HT-29 (cell line): ENCODE measurements around the gene CGB1. TPM values are rescaled to one million over a fixed set of nuclear protein-coding genes. Genes with fewer than 3 reads are reported as not detected.
"Not testable (repeated sequence)": the region's sequence is repeated elsewhere in the genome, so short reads cannot be mapped to it uniquely, and the experiment has no call there.

Source experiments
- DNase-seq: peaks from one replicate; pipeline ENCODE4 v3.0.0-alpha.2; 2015; ENCODE audit warnings: low spot score
- total RNA-seq: library from RNA; depleted of rRNA; stranded (reverse); fragments of >200 nt; shearing (Covaris generic); gene quantifications from 2 replicates; pipeline ENCODE4 v1.2.3, GENCODE V29; 2014; rRNA removed

Gene CGB1
- 1.5 TPM in 1 of 2 replicates, not detected in the other for total RNA-seq

- not testable (repeated sequence) for DNase-seq
Measured at GRCh38 chr19:49036815-49037214, at the start of gene CGB1. Gene CGB1, minus strand, starts transcription at chr19:49036895. Its CDS starts 184 bp downstream, at chr19:49036711.

- no peak for DNase-seq
Measured at GRCh38 chr19:49086296-49086695, 49.6 kb upstream of the CGB1 start.

GRCh38 chr19:49085868-49086232 is 49.2 kb upstream of the CGB1 start:
- no peak for DNase-seq

- DNase-seq = peak; percentile 100
Measured at GRCh38 chr19:49085020-49085867, 48.5 kb upstream of the CGB1 start, which contains the start of gene SNRNP70. Gene SNRNP70, plus strand, starts transcription at chr19:49085451. Its CDS starts 964 bp downstream, at chr19:49086415.

- DNase-seq = no peak
Measured at GRCh38 chr19:49084206-49085019, 47.7 kb upstream of the CGB1 start.

- DNase-seq = no peak
Measured at GRCh38 chr19:49081273-49081672, 44.6 kb upstream of the CGB1 start.

- no peak for DNase-seq
Measured at GRCh38 chr19:49080392-49080791, 43.7 kb upstream of the CGB1 start.

- DNase-seq = peak; percentile 81
Measured at GRCh38 chr19:49074869-49075268, 38.2 kb upstream of the CGB1 start.

- peak; percentile 40 for DNase-seq
Measured at GRCh38 chr19:49073514-49074378, 37.1 kb upstream of the CGB1 start.

GRCh38 chr19:49071860-49072547 is 35.3 kb upstream of the CGB1 start:
- no peak for DNase-seq

- no peak for DNase-seq
Measured at GRCh38 chr19:49070416-49070815, 33.7 kb upstream of the CGB1 start.

- DNase-seq = no peak
Measured at GRCh38 chr19:49069026-49069425, 32.3 kb upstream of the CGB1 start.

GRCh38 chr19:49067554-49067953 is 30.9 kb upstream of the CGB1 start:
- DNase-seq = no peak

GRCh38 chr19:49065905-49066512 is 29.3 kb upstream of the CGB1 start:
- DNase-seq = no peak

GRCh38 chr19:49064768-49065611 is 28.3 kb upstream of the CGB1 start, which contains the start of gene NTF4:
Gene NTF4, minus strand, starts transcription at chr19:49064818. Its CDS starts 2,821 bp downstream, at chr19:49061997.
- DNase-seq = peak; percentile 32

- peak; percentile 47 for DNase-seq
Measured at GRCh38 chr19:49064029-49064629, 27.4 kb upstream of the CGB1 start.

GRCh38 chr19:49061445-49061844 is 24.8 kb upstream of the CGB1 start:
- no peak for DNase-seq

- no peak for DNase-seq
Measured at GRCh38 chr19:49061000-49061399, 24.3 kb upstream of the CGB1 start.

- DNase-seq = no peak
Measured at GRCh38 chr19:49059053-49059452, 22.4 kb upstream of the CGB1 start.
